GM12873 (cell line): ENCODE data around the gene PLA2R1.
A peak's percentile ranks its signal among the peaks of the same experiment; 100 is the strongest.

Source experiments
- TF ChIP-seq, protein P1 (sequence below): IDR thresholded peaks from 2 replicates; pipeline ENCODE4 v1.5.1; 2012; ENCODE audit warnings: low read depth, mild to moderate bottlenecking, moderate library complexity, low read length, control low read depth; ENCODE audit not compliant: insufficient read depth; ENCODE audit errors: missing control alignments

PLA2R1 gene

DNA sequence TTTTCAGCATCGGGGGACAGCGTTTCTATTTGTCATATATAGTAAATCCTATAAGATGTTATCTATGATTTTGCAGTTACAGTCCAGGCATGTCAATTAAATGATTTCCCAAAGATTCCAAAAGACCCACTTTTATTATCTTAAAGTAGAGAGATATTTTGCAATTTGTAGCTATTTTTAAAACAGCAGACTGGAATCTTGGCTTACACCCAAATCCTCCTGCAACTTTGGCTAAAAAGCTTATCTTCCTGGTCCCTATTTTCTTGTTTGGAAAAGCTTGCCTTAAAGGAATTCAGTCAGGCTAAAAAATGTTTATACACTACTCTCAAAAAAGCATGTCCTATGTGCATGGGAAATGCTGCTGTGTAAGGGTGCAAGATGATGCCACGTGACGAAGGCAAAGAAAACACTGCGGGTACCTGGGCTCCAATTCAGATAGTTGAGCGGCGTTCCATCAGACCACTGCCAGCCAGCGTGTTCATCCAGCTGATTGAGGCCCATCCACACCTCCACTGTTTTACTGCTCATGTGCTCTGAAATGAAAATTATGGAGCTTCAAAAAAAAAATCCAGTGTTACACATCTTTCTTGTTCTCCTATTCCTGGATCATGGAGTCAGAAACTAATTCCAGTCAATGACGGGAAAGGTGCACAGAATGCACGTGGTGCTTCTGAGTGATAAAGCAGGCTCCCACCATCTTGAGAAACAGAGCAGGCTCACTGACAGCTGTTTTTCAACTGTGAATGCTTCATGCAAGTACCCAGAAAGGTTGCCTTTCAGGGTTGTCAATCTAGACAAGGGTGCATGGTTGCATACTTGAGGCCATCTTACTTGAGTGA, 33.8 kb downstream of the PLA2R1 start:
- TF ChIP-seq, protein P1, sequence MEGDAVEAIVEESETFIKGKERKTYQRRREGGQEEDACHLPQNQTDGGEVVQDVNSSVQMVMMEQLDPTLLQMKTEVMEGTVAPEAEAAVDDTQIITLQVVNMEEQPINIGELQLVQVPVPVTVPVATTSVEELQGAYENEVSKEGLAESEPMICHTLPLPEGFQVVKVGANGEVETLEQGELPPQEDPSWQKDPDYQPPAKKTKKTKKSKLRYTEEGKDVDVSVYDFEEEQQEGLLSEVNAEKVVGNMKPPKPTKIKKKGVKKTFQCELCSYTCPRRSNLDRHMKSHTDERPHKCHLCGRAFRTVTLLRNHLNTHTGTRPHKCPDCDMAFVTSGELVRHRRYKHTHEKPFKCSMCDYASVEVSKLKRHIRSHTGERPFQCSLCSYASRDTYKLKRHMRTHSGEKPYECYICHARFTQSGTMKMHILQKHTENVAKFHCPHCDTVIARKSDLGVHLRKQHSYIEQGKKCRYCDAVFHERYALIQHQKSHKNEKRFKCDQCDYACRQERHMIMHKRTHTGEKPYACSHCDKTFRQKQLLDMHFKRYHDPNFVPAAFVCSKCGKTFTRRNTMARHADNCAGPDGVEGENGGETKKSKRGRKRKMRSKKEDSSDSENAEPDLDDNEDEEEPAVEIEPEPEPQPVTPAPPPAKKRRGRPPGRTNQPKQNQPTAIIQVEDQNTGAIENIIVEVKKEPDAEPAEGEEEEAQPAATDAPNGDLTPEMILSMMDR, result no peak

DNA sequence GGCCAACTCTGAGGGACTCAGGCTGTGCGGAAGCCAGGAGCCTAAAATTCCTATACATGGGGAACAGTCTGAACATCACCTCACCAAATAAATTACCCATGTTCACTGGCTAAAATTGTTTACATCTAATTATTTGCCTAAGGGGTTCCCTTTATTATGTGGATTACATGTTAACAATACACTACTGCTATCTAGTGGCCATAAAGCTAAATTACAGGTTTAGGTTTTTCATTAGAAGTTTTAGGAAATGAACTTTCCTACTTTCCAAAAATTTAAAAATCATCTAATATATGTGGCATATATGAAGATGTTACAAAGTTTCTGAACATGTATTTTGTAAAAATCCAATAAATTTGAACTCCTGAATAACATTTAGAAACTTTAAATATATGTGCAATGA, 40.3 kb downstream of the PLA2R1 start:
- TF ChIP-seq, protein P1, result peak; percentile 52

DNA sequence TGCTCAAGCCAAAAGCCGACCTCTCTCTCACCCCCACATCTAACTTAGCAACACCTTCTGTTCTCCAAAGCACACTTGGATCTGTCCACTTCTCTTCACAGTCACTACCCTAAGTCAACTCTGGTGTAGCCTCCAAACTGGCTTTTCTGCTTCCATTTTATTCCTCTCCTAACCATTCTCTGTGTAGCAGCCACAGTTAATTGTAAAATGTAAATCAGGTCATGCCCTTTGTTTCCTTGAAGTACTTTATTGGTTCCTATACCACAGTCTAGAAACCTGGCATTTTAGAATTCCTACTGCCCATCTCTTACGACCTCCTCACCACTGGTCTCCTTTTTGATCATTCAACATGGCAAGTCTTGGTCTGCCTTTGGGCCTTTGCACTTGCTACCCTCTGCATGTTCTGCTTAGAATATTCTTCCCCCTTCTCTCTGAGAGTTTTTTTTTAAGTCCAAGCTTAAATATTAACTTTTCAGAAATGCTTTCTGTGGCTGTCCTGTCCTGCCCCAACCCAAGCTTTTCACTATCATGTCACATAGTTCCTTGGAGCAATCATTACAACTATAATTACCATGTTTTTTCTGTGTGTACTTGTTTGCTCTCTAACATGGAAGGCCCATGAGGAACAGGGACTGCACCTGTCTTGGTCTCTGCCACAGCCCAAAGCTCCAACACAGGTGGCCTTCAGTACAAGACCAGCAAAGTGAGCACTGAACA, 42.9 kb downstream of the PLA2R1 start:
- TF ChIP-seq, protein P1, result no peak

DNA sequence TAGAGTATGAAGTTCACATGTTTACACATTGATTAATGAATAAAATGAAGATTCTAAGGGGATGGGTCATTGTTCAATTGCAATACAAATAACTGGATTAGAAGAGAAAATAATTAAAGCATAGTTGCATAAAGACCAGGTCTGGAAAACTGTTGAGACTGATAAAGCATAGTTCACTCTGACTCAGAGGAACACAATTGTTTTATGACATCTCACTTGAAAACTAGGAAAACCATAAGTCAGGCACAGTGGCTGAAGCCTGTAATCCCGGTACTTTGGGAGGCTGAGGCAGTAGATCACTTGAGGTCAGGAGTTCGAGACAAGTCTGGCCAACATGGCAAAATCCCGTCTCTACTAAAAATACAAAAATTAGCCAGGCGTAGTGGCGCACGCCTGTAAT, 46.7 kb downstream of the PLA2R1 start:
- TF ChIP-seq, protein P1, result no peak

DNA sequence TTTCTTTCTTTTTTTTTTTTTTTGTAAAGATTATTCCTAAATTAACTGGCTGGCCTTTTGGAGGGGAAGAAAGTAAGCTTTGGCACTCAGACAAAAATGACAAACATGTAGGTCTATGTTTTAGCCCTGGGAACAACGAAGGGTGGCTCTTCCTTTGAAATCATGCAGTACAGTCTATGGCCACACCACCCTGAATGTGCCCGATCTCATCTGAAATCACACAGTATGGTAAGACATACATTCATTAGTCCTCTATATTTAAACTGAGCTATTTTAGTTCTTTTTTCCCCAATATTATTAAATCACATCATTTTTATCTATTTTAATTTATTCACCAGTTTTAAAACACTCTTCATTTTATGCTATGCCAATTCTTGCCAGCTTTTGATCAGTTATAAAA, 48.2 kb downstream of the PLA2R1 start:
- TF ChIP-seq, protein P1, result no peak

DNA sequence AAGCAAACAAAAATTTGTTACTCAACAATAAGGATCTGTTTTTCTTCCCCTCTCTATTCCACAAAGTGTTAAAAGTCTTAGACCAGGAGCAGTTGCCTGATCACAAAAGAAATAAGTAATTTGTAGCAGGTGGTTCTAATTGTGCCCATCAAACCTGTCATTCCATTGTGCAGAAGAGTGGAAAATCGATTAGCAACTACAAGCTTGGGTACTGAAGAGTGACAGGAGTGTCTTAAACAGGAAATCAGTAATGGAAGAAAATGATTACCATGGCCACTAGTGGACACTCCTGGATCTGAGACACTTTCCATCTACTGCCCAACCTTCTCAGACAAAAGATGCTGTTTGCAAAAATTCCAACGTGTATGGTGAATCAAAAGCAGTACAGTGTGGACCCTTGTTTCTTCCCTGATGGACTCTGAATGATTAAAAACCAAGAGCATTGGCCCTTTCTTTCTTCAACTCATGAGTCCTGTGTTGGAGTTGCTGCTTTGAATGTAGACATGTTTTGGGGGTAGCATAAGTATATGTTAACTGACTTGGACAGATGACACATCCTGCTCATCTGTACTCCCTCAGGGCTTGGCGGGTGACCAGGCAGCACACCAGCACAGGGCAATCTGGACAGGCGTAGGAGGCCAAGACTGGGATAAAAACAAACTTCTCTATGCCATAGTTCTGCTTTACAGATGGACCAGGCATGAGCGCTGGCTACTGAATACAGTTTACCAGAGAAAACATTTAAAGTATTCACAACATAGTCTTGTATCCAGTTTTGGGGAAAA, 51.9 kb downstream of the PLA2R1 start:
- TF ChIP-seq, protein P1, result no peak

DNA sequence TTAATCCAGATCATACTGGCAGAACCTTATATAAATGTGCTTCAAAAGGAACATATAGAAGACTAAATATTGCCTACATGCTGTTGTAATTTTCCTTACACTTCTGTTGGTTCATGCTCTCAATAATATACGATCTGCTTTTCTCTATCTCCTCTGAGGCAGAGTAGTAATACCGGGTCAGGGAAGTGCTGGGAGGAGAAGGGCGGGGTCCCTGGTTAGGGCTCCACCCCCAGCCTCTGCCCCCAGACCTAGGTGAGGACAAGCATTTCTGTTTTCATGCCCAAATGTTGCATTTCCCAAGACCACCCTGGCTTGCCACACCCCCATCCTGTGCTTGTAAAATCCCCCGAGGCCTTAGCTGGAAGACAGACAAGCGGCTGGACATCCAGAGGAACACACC, 55.3 kb downstream of the PLA2R1 start:
- TF ChIP-seq, protein P1, result no peak
